HCT116 (cell line): ENCODE measurements around the gene TMEM208.

Source experiments
- EZH2 ChIP-seq: fragments of 200-600 bp; sonication (generic); IDR thresholded peaks from 2 replicates; pipeline ENCODE4 v1.6.1; 2017; ENCODE audit warnings: antibody characterized with exemption, mixed run types
- SP1 ChIP-seq: IDR thresholded peaks from 2 replicates; pipeline ENCODE4 v1.6.1; 2012; ENCODE audit warnings: low read depth
- TF ChIP-seq, protein P1 (sequence below), 3 experiments: fragments of 200-600 bp in 1 of 3; sonication (generic) in 1 of 3; IDR thresholded peaks in 2 of 3; conservative IDR thresholded peaks in 1 of 3; 2 replicates each; pipeline ENCODE4 v1.5.1; 2012 to 2017; ENCODE audit warnings: low read depth in 2 of 3, low read length in 2 of 3, antibody characterized with exemption in 1 of 3, borderline replicate concordance in 1 of 3, control low read depth in 1 of 3, mild to moderate bottlenecking in 1 of 3, mixed read lengths in 1 of 3, mixed run types in 1 of 3, moderate library complexity in 1 of 3; ENCODE audit not compliant: insufficient read depth in 1 of 3

DNA sequence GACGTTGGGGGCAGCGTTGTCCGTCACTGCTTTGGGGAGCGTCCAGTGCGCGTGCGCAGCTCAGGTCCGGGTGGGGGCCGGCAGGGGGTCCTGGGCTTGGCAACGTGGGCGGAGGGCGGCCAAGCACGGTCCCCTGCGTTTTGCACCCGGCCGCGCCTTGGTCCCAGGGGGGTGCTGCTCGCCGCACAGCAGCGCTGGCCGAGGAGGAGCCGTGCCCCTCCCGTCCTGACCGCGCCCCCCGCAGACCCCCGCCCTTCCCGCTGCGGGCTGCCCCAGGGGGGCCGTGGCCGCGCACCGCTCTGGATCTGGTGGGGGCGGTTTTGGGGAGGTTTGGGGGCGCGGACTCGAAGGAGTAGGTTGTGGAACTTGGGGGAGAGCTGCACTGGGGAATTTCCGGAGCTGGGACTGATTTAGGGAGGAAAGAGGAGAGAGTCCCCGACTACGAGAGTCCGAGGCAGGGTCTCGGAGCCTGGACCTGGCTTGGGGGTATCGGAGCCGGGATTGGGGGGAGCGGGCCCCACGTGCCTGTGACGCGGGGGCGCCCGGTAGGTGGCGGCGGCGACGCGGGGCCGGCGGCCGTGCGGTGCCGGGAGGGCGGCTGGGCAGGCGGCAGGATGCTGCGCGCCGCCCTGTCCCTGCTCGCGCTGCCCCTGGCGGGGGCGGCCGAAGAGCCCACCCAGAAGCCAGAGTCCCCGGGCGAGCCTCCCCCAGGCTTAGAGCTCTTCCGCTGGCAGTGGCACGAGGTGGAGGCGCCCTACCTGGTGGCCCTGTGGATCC, 21.7 kb downstream of the TMEM208 start, which contains the start of gene SLC9A5:
- TF ChIP-seq, protein P1, sequence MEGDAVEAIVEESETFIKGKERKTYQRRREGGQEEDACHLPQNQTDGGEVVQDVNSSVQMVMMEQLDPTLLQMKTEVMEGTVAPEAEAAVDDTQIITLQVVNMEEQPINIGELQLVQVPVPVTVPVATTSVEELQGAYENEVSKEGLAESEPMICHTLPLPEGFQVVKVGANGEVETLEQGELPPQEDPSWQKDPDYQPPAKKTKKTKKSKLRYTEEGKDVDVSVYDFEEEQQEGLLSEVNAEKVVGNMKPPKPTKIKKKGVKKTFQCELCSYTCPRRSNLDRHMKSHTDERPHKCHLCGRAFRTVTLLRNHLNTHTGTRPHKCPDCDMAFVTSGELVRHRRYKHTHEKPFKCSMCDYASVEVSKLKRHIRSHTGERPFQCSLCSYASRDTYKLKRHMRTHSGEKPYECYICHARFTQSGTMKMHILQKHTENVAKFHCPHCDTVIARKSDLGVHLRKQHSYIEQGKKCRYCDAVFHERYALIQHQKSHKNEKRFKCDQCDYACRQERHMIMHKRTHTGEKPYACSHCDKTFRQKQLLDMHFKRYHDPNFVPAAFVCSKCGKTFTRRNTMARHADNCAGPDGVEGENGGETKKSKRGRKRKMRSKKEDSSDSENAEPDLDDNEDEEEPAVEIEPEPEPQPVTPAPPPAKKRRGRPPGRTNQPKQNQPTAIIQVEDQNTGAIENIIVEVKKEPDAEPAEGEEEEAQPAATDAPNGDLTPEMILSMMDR (IDR thresholded peaks at IDR 0.05 in 2 of 3, conservative IDR thresholded peaks at IDR 0.05 in 1 of 3; ENCODE audit: borderline replicate concordance in 1 of 3, insufficient read depth in 1 of 3, low read depth in 2 of 3, low read length in 2 of 3), result no peak; a peak in 1 of 6 replicates
- TF ChIP-seq EZH2 (no peak), SP1 (no peak)
